Activated T-cell treated with anti-CD3 and anti-CD28 coated beads, Interleukin-2, amount 50 U/mL, for 72 hours (primary cell): Measurements from ENCODE around the gene CNDP1. TPM values are rescaled to one million over a fixed set of nuclear protein-coding genes. Genes with fewer than 3 reads are reported as not detected.
A peak's percentile ranks its signal among the peaks of the same experiment; 100 is the strongest.
"Not testable (repeated sequence)": the region's sequence is repeated elsewhere in the genome, so short reads cannot be mapped to it uniquely, and the experiment has no call there.

Experiments used
- ATAC-seq, 2 donors: fragments of 150-1000 bp; cut with Tn5 transposase; replicated peaks in 1 of 2; 2 replicates each; pipeline ENCODE4 v1.10.0; 2021; ENCODE audit warnings: moderate library complexity in 2 of 2, mild to moderate bottlenecking in 1 of 2
- DNase-seq, 2 donors: peaks; one replicate each; pipeline ENCODE4 v3.0.0; 2021 to 2022; ENCODE audit warnings: mixed read lengths in 1 of 2
- H3K27ac Mint-ChIP-seq: one replicate; pipeline ENCODE4 v1.8.0; 2022; ENCODE audit warnings: mild to moderate bottlenecking, moderate library complexity, mixed read lengths
- H3K27me3 Mint-ChIP-seq: one replicate; pipeline ENCODE4 v1.8.0; 2022; ENCODE audit warnings: low read depth, mixed read lengths
- H3K36me3 Mint-ChIP-seq, 2 donors: one replicate each; pipeline ENCODE4 v1.8.0; 2022; ENCODE audit warnings: mixed read lengths in 2 of 2, mild to moderate bottlenecking in 1 of 2; ENCODE audit not compliant: insufficient read depth in 2 of 2
- H3K4me1 Mint-ChIP-seq: one replicate; pipeline ENCODE4 v1.8.0; 2022; ENCODE audit warnings: low read depth, mixed read lengths
- H3K4me3 Mint-ChIP-seq, 2 donors: one replicate each; pipeline ENCODE4 v1.8.0; 2022; ENCODE audit warnings: mild to moderate bottlenecking in 2 of 2, mixed read lengths in 2 of 2, moderate library complexity in 2 of 2
- H3K9me3 Mint-ChIP-seq, 2 donors: one replicate each; pipeline ENCODE4 v1.8.0; 2022; ENCODE audit warnings: mixed read lengths in 2 of 2
- total RNA-seq, 2 donors: library from RNA; stranded (reverse); gene quantifications; one replicate each; pipeline ENCODE4 v1.2.3, GENCODE V29; 2022

The CNDP1 gene
- total RNA-seq, 2 donors from 2014 or later = 0.16 TPM; not detected in 1

- Mint-ChIP-seq H3K36me3 (peaks cover 3 to 4% of the 10 kb centered on the region in 2 donors), H3K4me3 (no peak overlapping the region), H3K27me3 (peaks cover 19% of the 10 kb centered on the region), H3K9me3 (peaks cover 0 to 2% of the 10 kb centered on the region in 2 donors), H3K27ac (no peak overlapping the region), H3K4me1 (no peaks in the 10 kb centered on the region)
- no peak for ATAC-seq
- no peak for DNase-seq
Measured at GRCh38 chr18:74549591-74550104, 15.3 kb downstream of the CNDP1 start.

GRCh38 chr18:74550886-74551285 is 16.6 kb downstream of the CNDP1 start:
- Mint-ChIP-seq H3K9me3 (peaks cover 0 to 2% of the 10 kb centered on the region in 2 donors), H3K27ac (no peak overlapping the region), H3K36me3 (peaks cover 3 to 4% of the 10 kb centered on the region in 2 donors), H3K4me3 (no peak overlapping the region), H3K4me1 (no peaks in the 10 kb centered on the region), H3K27me3 (peaks cover 22% of the 10 kb centered on the region)
- ATAC-seq (no peak), DNase-seq (no peak)

- peaks cover 22% of the 10 kb centered on the region for H3K27me3 Mint-ChIP-seq
- H3K36me3 Mint-ChIP-seq = peaks cover 3 to 4% of the 10 kb centered on the region in 2 donors
- H3K9me3 Mint-ChIP-seq = peaks cover 0 to 2% of the 10 kb centered on the region in 2 donors
Measured at GRCh38 chr18:74551452-74551851, 17.2 kb downstream of the CNDP1 start.

GRCh38 chr18:74551936-74552555 is 17.7 kb downstream of the CNDP1 start:
- H3K9me3 Mint-ChIP-seq = peaks cover 0 to 2% of the 10 kb centered on the region in 2 donors

More at GRCh38 chr18:74551452-74551851, 17.2 kb downstream of the CNDP1 start:
- DNase-seq (no peak), ATAC-seq (no peak)
- H3K27ac Mint-ChIP-seq = no peak overlapping the region
- no peak overlapping the region for H3K4me3 Mint-ChIP-seq
- H3K4me1 Mint-ChIP-seq = no peaks in the 10 kb centered on the region

GRCh38 chr18:74556126-74556525 is 21.8 kb downstream of the CNDP1 start:
- Mint-ChIP-seq H3K36me3 (no peaks in the 10 kb centered on the region), H3K27me3 (peaks cover 22% of the 10 kb centered on the region), H3K4me1 (no peaks in the 10 kb centered on the region), H3K27ac (no peak overlapping the region), H3K4me3 (no peak overlapping the region), H3K9me3 (no peaks in the 10 kb centered on the region)
- DNase-seq = no peak
- no peak for ATAC-seq

More at GRCh38 chr18:74551936-74552555, 17.7 kb downstream of the CNDP1 start:
- peaks cover 22% of the 10 kb centered on the region for H3K27me3 Mint-ChIP-seq
- H3K36me3 Mint-ChIP-seq = peaks cover 3 to 4% of the 10 kb centered on the region in 2 donors
- peak; percentile 76 to 77 for DNase-seq
- no peak overlapping the region for H3K4me3 Mint-ChIP-seq
- H3K4me1 Mint-ChIP-seq = no peaks in the 10 kb centered on the region
- no peak overlapping the region for H3K27ac Mint-ChIP-seq
- ATAC-seq = peak; percentile 94 to 98

- ATAC-seq = no peak
- DNase-seq = no peak
- H3K4me1 Mint-ChIP-seq = no peaks in the 10 kb centered on the region
- H3K36me3 Mint-ChIP-seq = no peaks in the 10 kb centered on the region
- H3K27ac Mint-ChIP-seq = no peak overlapping the region
- no peaks in the 10 kb centered on the region for H3K9me3 Mint-ChIP-seq
- peaks cover 18% of the 10 kb centered on the region for H3K27me3 Mint-ChIP-seq
- H3K4me3 Mint-ChIP-seq = no peak overlapping the region
Measured at GRCh38 chr18:74558096-74558495, 23.8 kb downstream of the CNDP1 start.

- Mint-ChIP-seq H3K4me1 (no peaks in the 10 kb centered on the region), H3K27ac (no peak overlapping the region), H3K9me3 (peaks cover 7% of the 10 kb centered on the region in 2 donors), H3K27me3 (peaks cover 9% of the 10 kb centered on the region), H3K4me3 (no peak overlapping the region), H3K36me3 (peaks cover 5% of the 10 kb centered on the region in 2 donors)
- no peak for ATAC-seq
- no peak for DNase-seq
Measured at GRCh38 chr18:74562131-74562730, 27.9 kb downstream of the CNDP1 start.

- no peak overlapping the region for H3K27ac Mint-ChIP-seq
- DNase-seq (no peak), ATAC-seq (no peak)
- peaks cover 7% of the 10 kb centered on the region in 2 donors for H3K9me3 Mint-ChIP-seq
- H3K36me3 Mint-ChIP-seq = peaks cover 5% of the 10 kb centered on the region in 2 donors
- no peaks in the 10 kb centered on the region for H3K4me1 Mint-ChIP-seq
- peaks cover 12% of the 10 kb centered on the region for H3K27me3 Mint-ChIP-seq
- no peak overlapping the region for H3K4me3 Mint-ChIP-seq
Measured at GRCh38 chr18:74562775-74563174, 28.5 kb downstream of the CNDP1 start.

GRCh38 chr18:74563999-74564398 is 29.7 kb downstream of the CNDP1 start:
- no peak overlapping the region for H3K27ac Mint-ChIP-seq
- ATAC-seq (no peak), DNase-seq (no peak)
- H3K4me3 Mint-ChIP-seq = no peak overlapping the region
- no peaks in the 10 kb centered on the region for H3K4me1 Mint-ChIP-seq
- peaks cover 7% of the 10 kb centered on the region in 2 donors for H3K9me3 Mint-ChIP-seq
- peaks cover 5 to 7% of the 10 kb centered on the region in 2 donors for H3K36me3 Mint-ChIP-seq
- peaks cover 25% of the 10 kb centered on the region for H3K27me3 Mint-ChIP-seq

GRCh38 chr18:74565164-74565563 is 30.9 kb downstream of the CNDP1 start:
- not testable (repeated sequence) for H3K4me3 Mint-ChIP-seq, H3K4me1 Mint-ChIP-seq, ATAC-seq, DNase-seq, H3K27ac Mint-ChIP-seq, H3K9me3 Mint-ChIP-seq, H3K36me3 Mint-ChIP-seq
- H3K27me3 Mint-ChIP-seq = peaks cover 30% of the 10 kb centered on the region

- not testable (repeated sequence) for H3K4me3 Mint-ChIP-seq, DNase-seq, H3K27ac Mint-ChIP-seq, H3K4me1 Mint-ChIP-seq, ATAC-seq, H3K36me3 Mint-ChIP-seq, H3K9me3 Mint-ChIP-seq
- H3K27me3 Mint-ChIP-seq = peaks cover 38% of the 10 kb centered on the region
Measured at GRCh38 chr18:74565993-74566392, 31.7 kb downstream of the CNDP1 start.

- Mint-ChIP-seq H3K9me3 (peaks cover 7% of the 10 kb centered on the region in 2 donors), H3K4me1 (no peaks in the 10 kb centered on the region), H3K27ac (no peak overlapping the region), H3K36me3 (peaks cover 5 to 7% of the 10 kb centered on the region in 2 donors), H3K4me3 (no peak overlapping the region), H3K27me3 (peaks cover 38% of the 10 kb centered on the region)
- DNase-seq = no peak
- ATAC-seq = no peak
Measured at GRCh38 chr18:74567822-74568221, 33.5 kb downstream of the CNDP1 start.

GRCh38 chr18:74569401-74569800 is 35.1 kb downstream of the CNDP1 start:
- Mint-ChIP-seq H3K9me3 (peaks cover 7 to 10% of the 10 kb centered on the region in 2 donors), H3K36me3 (peaks cover 5 to 7% of the 10 kb centered on the region in 2 donors), H3K4me3 (no peak overlapping the region), H3K4me1 (no peaks in the 10 kb centered on the region), H3K27ac (no peak overlapping the region), H3K27me3 (peaks cover 38% of the 10 kb centered on the region)
- no peak for DNase-seq
- no peak for ATAC-seq
